Measurements from ENCODE around the gene RMDN2.
"Not testable (repeated sequence)": the region's sequence is repeated elsewhere in the genome, so short reads cannot be mapped to it uniquely, and the experiment has no call there.

The RMDN2 gene

GRCh38 chr2:37997629-37998028 is 72.5 kb downstream of the RMDN2 start:
- no peak for DNase-seq

- DNase-seq: no peak
Measured at GRCh38 chr2:38000485-38001222, 75.6 kb downstream of the RMDN2 start.

GRCh38 chr2:38010187-38010586 is 85.1 kb downstream of the RMDN2 start:
- DNase-seq: not testable (repeated sequence)

DNA sequence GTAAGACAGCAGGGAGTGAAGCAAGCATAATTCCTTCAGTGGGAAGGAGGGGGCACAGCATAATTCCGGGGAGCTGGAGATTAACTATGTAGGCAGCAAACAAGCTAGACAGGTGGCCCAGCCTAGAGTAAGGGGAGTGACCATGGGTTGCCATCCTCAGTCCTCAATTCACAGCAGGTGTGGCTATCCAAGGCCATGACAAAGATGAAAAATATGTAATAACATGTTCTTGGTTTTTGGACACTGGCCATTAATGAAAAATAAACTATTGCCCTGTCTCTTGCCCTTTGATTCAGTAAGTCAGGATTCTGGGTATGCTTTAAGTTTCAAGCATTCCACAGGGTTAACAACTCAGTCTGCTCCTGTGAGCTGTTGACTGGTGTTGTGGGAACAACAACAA is 85.9 kb downstream of the RMDN2 start:
- no peak for DNase-seq

- no peak for DNase-seq
Measured at GRCh38 chr2:38013158-38013752, 88.2 kb downstream of the RMDN2 start.

GRCh38 chr2:38016219-38016618 is 91.1 kb downstream of the RMDN2 start:
- no peak for DNase-seq

DNA sequence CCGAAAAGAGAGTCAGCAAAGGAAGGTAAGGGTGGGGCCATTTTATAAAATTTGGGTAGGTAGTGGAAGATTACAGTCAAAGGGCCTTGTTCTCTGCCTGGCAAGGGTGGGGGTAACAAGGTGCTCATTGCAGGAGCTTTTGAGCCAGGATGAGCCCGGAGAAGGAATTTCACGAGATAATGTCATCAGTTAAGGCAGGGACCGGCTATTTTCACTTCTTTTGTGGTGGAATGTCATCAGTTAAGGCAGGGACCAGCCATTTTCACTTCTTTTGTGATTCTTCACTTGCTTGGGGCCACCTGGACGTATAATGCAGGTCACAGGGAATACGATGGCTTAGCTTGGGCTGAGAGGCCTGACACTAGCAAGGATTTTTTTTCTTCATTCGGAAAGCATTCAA is 92.7 kb downstream of the RMDN2 start:
- DNase-seq: no peak

DNA sequence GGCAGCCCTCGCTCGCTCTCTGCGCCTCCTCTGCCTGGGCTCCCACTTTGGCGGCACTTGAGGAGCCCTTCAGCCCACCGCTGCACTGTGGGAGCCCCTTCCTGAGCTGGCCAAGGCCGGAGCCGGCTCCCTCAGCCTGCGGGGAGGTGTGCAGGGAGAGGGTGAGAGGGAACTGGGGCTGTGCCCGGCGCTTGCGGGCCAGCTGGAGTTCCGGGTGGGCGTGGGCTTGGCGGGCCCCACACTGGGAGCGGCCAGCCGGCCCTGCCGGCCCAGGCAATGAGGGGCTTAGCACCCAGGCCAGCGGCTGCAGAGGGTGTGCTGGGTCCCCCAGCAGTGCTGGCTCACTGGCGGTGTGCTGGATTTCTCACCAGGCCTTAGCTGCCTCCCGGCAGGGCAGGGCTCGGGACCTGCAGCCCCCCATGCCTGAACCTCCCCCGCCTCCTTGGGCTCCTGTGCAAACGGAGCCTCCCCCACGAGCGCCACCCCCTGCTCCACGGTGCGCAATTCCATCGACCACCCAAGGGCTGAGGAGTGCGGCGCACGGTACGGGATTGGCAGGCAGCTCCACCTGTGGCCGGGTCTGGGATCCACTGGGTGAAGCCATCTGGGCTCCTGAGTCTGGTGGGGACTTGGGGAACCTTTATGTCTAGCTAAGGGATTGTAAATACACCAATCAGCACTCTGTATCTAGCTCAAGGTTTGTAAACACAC is 95.4 kb downstream of the RMDN2 start:
- DNase-seq: not testable (repeated sequence)

DNA sequence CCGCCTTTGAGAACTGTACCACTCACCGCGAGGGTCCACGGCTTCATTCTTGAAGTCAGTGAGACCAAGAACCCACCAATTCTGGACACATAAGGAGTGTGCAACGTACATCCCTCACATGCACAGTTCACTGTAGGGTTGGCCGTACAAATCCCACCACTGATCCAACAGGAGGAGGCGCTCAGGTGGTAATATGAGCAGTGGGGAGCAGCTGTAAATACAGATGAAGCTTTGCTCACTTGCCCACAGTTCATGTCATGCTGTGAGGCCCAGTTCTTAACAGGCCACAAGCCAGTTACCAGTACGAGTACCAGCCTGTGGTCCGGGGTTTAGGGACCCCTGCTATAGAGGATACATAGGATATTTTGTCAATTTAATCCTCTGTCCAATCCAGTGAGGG is 96.5 kb downstream of the RMDN2 start:
- DNase-seq: no peak

GRCh38 chr2:38026846-38027245 is 101.8 kb downstream of the RMDN2 start:
- DNase-seq: no peak

DNA sequence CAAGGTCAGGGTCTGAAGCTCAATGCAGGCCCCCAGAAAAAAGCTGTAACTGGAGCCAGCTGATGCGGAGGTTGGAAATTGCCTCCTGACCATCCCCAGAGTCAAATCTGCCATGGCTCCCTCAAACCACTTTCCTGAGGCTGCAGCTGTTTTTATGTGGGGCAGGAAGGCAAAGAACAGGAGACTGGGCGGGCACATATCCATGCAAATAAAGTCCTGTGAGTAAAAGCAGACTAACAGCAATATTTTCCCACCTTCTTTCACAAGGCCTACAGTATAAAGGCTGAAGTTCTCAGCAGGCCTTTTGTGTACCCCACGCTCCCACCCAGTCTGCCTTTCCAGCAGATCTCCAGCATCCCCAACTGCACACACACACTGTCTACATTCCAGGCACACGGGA is 103.7 kb downstream of the RMDN2 start:
- DNase-seq: no peak

DNA sequence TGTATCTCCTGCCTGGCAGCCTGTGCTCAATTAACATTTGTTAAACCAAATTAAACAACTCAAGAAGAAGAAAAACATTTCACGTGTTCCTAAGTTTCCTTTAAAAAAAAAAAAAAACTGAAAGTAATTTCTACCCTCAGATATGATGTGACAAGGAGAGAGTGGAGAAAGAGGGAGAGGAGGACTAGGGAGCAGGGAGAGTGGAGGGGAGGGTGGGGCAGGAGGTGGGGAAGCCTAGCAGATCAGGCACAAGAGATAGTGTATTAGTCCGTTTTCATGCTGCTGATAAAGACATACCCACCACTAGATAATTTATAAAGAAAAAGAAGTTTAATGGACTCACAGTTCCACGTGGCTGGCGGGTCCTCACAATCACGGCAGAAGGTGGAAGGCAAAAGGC is 104.4 kb downstream of the RMDN2 start:
- no peak for DNase-seq

DNA sequence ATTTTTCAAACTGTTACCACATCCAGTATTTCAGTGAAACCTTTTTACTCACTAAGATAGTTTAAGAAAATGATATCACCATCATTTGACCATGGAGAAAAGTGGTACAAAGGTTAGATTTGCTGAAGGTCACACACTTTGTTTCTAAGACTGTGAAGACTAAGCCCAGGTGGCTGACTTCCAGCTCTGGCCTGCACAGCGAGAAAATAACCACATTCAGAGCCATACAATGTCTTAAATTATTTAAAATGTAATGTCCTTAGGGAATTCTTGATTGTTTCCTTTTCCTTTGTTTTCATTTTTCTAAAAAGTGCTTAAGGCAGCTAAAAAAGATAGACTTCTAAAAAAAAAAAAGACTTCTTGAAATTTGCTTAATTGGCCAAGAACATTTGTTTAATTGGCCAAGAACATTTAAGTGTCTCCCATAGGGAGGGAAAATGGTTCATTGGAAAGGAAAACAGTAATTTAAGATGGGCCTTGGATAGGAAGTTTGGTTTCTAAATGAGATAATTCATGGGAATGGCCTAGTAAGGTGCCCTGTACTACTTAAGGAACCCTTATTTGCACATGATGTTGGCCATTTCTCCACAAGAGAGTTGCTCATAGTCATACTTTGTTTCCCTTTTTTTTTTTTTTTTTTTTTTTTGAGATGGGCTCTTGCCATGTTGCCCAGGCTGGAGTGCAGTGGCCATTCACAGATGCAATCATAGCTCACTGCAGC is 105.7 kb downstream of the RMDN2 start:
- DNase-seq: no peak

DNA sequence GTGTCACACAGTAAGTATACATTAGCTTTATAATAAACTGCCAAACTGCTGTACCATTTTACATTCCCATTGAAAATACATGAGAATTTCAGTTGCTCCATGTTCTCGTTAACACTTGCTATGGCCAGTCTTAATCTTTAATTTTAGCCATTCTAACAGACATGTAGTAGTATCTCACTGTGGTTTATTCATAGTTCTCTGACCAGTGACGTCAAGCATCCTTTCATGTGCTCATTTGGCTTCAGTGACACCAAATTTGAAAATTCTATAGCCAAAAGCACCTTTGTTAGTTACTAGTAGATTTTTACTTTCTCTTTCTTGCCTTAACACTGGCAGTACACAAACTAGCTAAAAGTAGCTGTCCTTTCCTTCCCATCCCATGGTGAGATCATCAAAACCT is 107.9 kb downstream of the RMDN2 start:
- DNase-seq: no peak

- DNase-seq: no peak
Measured at GRCh38 chr2:38033646-38034045, 108.6 kb downstream of the RMDN2 start.

- DNase-seq: no peak
Measured at GRCh38 chr2:38035968-38036367, 110.9 kb downstream of the RMDN2 start.

DNA sequence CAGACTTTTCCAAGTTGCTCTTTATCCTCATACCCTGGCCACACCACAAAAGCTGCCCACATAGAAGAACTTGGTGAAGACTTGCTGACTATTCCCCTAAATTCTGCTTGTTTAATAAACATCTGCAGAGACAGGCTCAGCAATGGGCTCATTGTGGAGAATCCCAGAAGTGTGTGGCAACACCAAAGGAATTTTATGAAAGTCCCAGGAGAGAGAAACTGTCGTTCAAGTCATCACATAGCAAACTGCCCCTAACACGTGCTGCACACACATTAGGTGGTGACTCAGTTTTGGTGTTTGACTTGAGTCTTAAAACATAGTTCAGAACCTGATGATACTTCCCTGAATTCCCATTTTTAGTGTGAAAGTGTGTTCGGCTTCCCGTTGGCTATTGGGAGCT is 112.2 kb downstream of the RMDN2 start:
- DNase-seq: no peak

- DNase-seq: no peak
Measured at GRCh38 chr2:38037757-38038621, 112.9 kb downstream of the RMDN2 start.

- DNase-seq: no peak
Measured at GRCh38 chr2:38038682-38039081, 113.6 kb downstream of the RMDN2 start.

GRCh38 chr2:38039121-38039910 is 114.2 kb downstream of the RMDN2 start:
- no peak for DNase-seq

GRCh38 chr2:38045811-38046210 is 120.7 kb downstream of the RMDN2 start:
- DNase-seq: no peak

GRCh38 chr2:38056216-38056615 is 131.1 kb downstream of the RMDN2 start:
- no peak for DNase-seq

All from activated effector memory CD4-positive, alpha-beta T cell treated with anti-CD3 and anti-CD28 coated beads, Interleukin-2, amount 50 U/mL, for 16 hours (primary cell).